NOMO-1 treated with DMSO at 0.1 percent for 48 hours (cell line): ENCODE data around the gene KRT13.

Source experiments
- DNase-seq: peaks from one replicate; lab custom pipeline; 2025; ENCODE audit not compliant: unreplicated experiment; lab: John Stamatoyannopoulos, UW

KRT13 gene

GRCh38 chr17:41498276-41498675, 7.1 kb downstream of the KRT13 start:
- DNase-seq, result peak; percentile 94

DNA sequence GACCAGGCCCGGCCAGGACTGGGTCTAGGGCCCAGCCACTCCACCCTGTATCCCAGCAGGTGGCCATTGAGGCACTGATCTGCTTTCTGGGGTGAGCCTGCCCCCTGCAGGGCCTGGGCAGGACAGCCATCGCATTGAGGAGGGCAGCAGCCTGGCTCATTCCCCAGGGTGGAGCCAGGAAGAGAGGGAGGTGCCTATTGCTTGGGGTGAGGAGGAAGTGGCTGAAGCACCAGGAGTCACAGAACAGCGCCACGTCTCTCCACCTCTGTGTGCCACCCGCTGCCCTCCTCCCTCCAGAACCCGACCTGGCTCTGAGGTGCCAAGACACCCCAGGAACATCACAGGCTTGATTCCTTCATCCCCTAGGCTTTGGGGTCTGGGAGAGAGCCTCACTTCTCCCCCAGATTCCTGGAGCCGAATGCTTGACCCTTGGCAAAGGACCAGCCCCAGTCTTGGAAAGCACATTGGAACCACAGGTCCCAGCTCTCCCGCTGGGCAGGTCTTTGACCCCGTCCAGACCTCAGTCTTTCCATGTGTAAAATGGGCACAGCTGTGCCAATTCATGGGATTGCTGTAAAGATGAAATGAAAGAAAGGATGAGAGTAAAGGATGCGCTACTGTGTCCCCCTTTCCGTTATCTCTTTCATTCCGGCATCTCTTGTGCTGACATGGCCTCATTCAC, 8.5 kb downstream of the KRT13 start:
- peak; percentile 94 for DNase-seq

GRCh38 chr17:41494524-41494923, 10.9 kb downstream of the KRT13 start:
- DNase-seq, result no peak

DNA sequence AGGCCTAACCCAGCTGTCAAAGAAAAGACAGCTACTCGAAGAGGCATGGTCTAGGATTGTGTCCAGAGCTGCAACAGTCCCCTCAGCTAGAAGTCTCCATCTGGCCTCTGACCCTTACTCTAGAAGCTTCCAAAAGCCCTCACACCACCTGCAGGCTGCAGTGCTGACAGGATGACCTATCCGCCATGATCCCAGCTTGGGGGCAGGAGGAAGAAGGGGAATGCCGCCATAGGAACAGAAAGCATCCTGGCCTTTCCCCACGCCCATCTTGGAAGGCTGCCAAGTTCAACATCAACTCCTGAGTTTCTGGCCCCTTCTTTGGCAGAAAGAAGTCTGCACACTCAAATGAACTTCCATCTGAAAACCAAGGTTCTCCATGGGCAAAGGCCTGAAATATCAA, 12.6 kb downstream of the KRT13 start:
- peak; percentile 26 for DNase-seq

DNA sequence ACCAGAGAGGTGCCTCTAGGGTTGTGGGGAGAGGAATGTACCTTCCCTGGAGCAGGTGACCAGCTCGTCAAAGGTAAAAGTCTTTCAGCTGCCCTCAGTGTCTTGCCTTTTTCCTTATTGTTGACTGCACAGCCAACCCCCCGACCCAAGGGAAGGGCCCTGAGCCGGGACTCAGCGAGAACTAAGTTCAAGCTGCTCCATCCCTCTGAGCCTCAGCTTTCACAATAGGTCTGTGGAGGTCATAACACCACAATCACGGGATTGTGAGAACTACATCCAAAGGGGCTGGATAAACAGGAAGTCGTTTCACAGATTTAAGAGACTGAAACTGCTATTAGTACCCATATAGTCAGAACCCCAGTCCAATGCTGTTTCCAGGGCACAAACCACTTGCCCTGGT, 13.1 kb downstream of the KRT13 start:
- DNase-seq, result peak; percentile 55

DNA sequence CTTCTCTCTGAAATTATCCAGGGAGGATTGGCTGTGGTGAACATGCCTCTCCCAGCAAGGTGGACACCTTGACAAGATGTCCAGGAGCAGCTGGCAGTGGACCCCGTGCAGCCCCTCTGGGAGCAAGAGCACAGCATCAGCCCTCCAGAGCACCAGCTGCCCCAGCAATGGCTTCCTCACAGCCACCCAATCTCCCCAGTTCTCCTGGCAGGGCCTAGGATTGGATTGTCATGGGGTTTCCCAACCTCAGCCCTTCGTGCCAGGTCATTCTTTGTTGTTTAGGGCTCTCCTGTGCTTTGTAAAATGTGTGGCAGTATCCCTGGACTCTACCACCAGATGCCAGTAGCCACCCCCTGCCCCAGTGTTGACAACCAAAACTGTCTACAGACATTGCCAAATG, 13.9 kb downstream of the KRT13 start:
- no peak for DNase-seq

DNA sequence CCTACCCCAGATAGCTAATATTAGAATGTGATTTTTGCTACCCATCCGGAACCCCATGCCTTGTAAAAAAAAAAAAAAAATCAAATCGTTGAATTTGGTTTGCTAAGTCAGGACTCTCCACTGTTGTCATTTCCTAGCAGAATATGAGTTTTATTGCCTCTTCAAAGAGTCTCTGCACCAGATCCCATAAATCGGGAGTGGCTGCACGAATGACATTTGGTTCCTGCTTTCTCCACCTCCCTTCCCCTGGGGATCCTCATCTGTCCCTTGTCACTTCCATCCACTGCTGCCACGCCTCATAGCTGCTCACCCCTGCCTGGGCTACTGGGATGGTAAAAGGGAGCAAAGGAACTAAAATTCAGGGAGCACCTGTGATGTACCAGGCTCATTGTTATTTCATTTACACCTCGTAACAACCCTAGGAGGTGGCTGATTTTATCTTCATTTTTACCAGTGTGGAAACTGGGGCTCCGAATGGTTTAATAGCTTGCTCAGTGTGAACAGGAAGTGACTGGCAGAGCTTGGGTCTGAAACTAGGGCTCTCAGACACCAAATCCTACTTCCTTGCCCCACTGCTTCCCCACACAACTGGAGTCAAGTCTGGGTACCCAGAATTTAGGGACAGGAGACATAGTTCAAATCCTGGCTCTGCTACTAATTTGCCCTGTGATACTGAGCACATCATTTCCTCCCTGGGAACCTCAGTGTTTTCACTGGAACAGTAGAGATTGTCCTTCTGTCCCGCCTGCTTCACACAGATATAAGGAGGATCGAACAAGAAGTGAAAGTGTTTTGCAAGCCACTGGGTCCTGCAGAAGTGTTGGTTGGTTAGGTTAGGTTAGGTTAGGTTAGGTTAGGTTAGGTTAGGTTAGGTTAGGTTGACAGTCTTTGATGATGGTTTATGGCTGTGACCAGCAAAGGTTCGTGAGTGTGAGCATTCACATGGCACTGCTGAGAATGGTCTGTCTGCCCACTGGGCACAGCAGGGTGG, 15.1 kb downstream of the KRT13 start:
- peak; percentile 69 for DNase-seq

DNA sequence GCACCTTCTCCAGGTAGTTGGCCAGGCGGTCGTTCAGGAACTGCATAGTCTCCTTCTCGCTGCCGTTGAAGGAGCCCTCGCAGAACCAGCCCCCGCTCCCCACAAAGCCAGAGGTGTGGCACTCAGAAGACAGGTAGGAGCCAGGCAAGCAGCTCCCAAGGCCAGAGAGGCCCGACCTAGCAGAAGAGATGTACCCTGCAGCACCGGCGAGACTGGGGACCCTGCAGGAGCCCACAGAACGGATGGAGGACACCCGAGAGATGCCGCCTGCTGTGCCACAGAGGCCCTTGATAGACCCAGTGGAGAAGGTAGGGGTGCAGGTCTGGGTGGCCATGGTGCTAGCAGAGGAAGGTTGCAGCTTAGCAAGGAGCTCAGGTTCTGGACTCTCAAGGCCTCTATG, 15.9 kb downstream of the KRT13 start, which contains the start of gene KRT36:
TSS of gene KRT36 (minus strand) at position 380 of the 400 bp plus-strand sequence. CDS start at position 334, 46 bp downstream.
- DNase-seq, result no peak

GRCh38 chr17:41486809-41487530, 18.4 kb downstream of the KRT13 start:
- no peak for DNase-seq

DNA sequence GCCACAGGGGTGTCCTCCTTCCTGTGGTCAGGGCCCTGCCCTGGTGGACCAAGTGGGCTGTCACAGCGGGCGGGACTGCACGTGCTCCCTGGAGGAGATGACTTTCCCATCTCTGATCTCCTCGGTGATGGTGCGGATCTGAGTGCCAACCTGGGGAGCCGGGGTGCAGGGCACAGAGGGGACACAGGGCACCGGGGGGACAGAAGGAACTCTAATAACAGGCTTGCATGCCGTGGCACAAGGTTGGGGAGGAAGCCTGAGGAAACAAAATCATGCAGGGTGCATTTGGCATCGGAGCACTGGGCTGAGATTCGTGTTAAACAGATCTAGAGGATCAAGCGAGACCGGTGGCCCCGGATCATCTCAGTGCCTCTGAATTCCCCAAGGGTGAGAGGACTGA, 19.1 kb downstream of the KRT13 start:
- DNase-seq, result no peak

DNA sequence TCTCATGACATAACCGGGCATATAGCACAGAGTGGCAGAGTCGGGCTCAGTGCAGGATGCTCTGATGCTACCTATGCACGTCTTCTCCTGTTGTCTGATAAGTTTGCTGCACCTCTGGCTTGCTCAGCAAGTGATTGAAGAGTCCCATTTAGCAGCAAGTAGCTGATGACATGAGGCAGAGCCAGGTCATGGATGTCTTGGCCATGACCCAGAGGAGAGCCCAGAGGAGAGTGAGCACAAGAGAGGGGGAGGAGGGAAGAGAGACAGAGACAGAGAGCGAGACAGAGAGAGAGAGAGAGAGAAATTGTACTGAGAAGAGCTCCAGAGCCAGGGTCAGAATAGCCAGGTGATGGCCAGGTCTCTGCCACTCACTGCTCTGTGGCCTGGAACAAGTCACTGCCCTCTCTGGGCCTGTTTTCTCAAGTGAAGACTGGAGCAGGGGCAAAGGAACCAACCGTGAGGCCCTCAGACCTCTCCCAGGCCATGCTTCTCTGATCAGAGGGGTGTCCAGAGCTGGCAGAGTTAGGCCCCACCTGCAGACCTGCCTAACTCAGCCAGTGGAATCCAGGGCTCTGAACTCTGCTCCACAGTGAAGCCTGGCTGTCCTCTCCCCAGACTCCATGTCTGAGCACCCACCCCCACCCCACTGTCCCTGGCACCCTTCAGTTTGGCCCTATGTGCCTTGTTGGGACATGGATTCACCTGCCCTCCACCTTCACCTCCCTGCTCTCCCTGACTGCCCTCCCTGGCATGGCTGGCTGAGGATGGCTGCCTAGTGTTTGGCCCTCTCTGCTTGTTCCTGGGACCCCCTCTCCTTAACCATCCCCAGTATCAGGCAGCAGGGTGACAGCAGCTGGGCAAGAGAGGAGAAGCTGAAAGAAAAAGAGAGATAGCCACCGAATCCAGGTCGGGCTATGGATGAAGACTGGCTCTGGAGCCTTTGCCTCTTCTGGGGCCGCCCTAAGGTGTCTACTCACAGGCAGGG, 20.2 kb downstream of the KRT13 start:
- no peak for DNase-seq

- no peak for DNase-seq
Measured at GRCh38 chr17:41483991-41484826, 21.2 kb downstream of the KRT13 start.

DNA sequence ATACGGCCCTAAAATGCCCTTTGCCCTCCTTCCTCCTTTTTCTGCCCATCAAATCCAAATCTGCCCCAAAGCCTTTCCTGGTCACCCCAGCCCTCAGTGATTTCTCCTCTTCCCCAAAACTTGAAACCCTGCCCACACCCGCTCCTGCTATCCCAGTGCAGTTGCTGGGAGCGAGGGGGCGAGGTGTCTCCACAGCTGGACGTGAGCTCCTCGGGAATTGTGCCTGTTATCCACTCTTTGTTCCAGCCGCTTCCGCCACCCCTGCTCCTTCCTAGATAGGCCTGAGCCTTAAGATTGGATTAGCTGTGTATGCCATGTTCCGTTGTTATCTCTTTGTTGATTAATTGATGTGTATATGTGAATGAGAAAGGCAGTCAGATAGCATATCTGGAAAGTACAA, 21.9 kb downstream of the KRT13 start:
- DNase-seq, result no peak

DNA sequence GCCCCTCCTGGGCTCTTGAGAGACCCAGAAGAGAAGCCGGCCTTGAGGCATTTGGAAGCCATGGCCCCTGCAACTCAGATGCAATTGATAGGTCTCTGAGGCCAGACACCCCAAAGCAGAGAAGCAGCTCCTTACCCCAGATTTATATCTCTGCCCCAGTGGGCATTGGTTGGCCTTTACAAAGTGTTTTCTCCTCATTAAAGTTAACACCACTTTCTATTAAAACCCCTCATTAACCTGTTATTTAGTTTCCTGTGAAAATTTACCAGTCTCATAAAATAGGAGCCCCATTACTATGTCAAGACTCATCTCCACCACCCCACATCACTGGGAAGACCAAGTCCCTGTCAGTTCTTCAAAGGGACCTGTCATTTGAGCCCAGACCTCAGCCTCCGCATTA, 24.4 kb downstream of the KRT13 start, which contains the start of gene KRT35:
TSS of gene KRT35 (minus strand) at position 116 of the 400 bp plus-strand sequence. CDS start at position 62, 54 bp downstream.
- no peak for DNase-seq

DNA sequence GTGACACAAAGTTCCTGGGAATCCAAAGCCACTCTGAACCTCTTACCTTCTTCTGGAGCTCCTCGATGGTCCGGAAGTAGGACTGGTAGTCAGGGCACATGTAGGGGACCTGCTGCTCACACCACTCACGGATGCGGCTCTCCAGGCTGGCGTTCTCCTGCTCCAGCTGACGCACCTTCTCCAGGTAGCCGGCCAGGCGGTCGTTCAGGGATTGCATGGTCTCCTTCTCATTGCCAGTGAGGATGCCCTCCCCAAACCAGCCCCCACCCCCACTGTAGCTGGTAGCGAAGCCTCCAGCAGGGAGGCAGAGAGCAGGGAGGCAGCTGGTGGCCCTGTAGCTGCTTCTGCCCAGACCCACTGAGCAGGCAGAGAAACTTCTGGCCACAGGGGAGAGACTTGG, 24.8 kb downstream of the KRT13 start:
- no peak for DNase-seq

GRCh38 chr17:41480136-41480535, 25.3 kb downstream of the KRT13 start:
- DNase-seq, result peak; percentile 77

- DNase-seq, result no peak
Measured at GRCh38 chr17:41478237-41478636, 27.2 kb downstream of the KRT13 start.

DNA sequence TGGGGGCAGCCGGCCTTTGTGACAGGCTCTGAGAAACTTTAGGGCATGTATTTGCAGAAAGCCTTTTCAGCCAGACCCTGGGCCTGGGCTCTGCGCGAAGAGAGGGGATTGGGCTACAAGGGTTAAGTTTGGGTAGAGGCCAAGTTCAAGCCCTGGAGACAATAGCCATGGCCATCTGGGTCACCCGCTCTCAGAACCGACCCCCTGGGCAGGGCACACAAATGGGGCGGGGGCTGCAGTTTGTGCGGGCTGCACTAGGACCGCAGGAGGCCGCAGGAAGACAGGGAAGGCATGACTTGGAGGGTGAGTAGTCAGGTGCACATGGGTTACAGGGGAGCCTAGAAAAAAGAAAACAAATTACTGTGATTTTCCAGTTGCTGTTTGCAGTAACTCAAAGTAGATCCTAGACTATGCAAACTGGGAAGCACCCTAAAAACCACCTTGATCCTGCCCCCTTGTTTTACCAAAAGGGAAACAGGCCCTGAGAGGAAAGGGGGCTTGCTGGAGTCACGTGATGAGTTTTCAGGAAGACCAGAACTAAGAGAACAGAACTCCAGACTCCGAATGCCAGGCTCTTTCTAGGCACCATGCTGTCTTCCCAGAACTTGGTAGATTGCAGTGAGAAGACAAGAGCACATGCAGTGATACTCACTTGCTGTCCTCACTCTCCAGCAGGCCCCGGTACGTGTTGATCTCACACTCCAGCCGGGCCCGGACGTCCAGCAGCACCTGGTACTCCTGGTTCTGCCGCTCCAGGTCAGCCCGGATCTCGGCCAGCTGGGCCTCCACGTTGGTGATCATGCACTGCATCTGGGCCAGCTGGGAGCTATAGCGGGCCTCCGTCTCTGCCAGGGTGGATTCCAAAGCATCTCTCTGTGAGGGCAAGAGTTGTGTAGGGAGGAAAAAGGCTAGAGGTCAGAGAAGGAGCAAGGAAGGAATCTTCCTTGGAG, 28.3 kb downstream of the KRT13 start:
- no peak for DNase-seq
